Stimulated activated CD4-positive, alpha-beta T cell treated with anti-CD3 and anti-CD28 coated beads, Interleukin-12 subunit alpha, Interleukin-12 subunit beta, amount 100 ng/mL, for 24 hours (primary cell): ENCODE results near the gene LAGE3.

Source experiments
- DNase-seq, 2 experiments: peaks; one replicate each; pipeline ENCODE4 v3.0.0-alpha.2; 2020; ENCODE audit warnings: low read depth in 2 of 2

Gene LAGE3

GRCh38 chrX:154458116-154458953 is 20.7 kb downstream of the LAGE3 start, which contains the start of gene PLXNA3:
TSS of gene PLXNA3 (plus strand) at chrX:154458281. CDS start at chrX:154460184, 1,903 bp downstream.
- no peak for DNase-seq

GRCh38 chrX:154457491-154458115 is 21.5 kb downstream of the LAGE3 start:
- no peak for DNase-seq

- no peak for DNase-seq
Observed at GRCh38 chrX:154452823-154453222, 26.3 kb downstream of the LAGE3 start.

GRCh38 chrX:154450312-154450711 is 28.8 kb downstream of the LAGE3 start:
- DNase-seq = no peak

- no peak for DNase-seq
Observed at GRCh38 chrX:154449618-154450017, 29.5 kb downstream of the LAGE3 start.

- DNase-seq = no peak
Observed at GRCh38 chrX:154448484-154448883, 30.6 kb downstream of the LAGE3 start.

GRCh38 chrX:154446430-154446829 is 32.7 kb downstream of the LAGE3 start:
- DNase-seq = no peak

GRCh38 chrX:154445776-154446175 is 33.3 kb downstream of the LAGE3 start:
- DNase-seq = no peak

- DNase-seq = no peak
Observed at GRCh38 chrX:154444755-154445246, 34.3 kb downstream of the LAGE3 start.

- peak; percentile 51 to 64 for DNase-seq
Observed at GRCh38 chrX:154443992-154444754, 34.9 kb downstream of the LAGE3 start, which contains the start of gene FAM50A. TSS of gene FAM50A (plus strand) at chrX:154444141. CDS start at chrX:154444236, 95 bp downstream.

GRCh38 chrX:154443479-154443910 is 35.6 kb downstream of the LAGE3 start:
- no peak for DNase-seq

GRCh38 chrX:154441984-154442707 is 36.9 kb downstream of the LAGE3 start:
- no peak for DNase-seq

- no peak for DNase-seq
Observed at GRCh38 chrX:154441564-154441963, 37.5 kb downstream of the LAGE3 start.

GRCh38 chrX:154440623-154441357 is 38.3 kb downstream of the LAGE3 start:
- DNase-seq = no peak

- DNase-seq = no peak
Observed at GRCh38 chrX:154439841-154440240, 39.2 kb downstream of the LAGE3 start.

GRCh38 chrX:154437971-154438893 is 40.8 kb downstream of the LAGE3 start:
- DNase-seq = no peak

GRCh38 chrX:154436983-154437752 is 41.9 kb downstream of the LAGE3 start, which contains the start of gene GDI1:
TSS of gene GDI1 (plus strand) at chrX:154437154. CDS start at chrX:154437255, 101 bp downstream.
- peak in 1 of 2 experiments; percentile 41 for DNase-seq

GRCh38 chrX:154436374-154436982 is 42.6 kb downstream of the LAGE3 start:
- no peak for DNase-seq
